Heart right ventricle (tissue), 16 donors: Measurements from ENCODE around the gene TMEM184A. TPM values are rescaled to one million over a fixed set of nuclear protein-coding genes. Genes with fewer than 3 reads are reported as not detected.

Experiments
- ATAC-seq, 8 donors: fragments of 200-7000 bp; cut with Tn5 transposase; one replicate each; pipeline ENCODE4 v1.9.1; 2020; ENCODE audit warnings: mild to moderate bottlenecking in 8 of 8, moderate library complexity in 8 of 8, moderate number of reproducible peaks in 1 of 8
- DNase-seq, 2 donors: peaks; one replicate each; pipeline ENCODE4 v3.0.0-alpha.2; 2020
- H3K27ac ChIP-seq, 10 donors: fragments of 200-600 bp; sonication (generic) in 2 of 10; one replicate each; pipeline versions ENCODE4 v1.5.0 to v1.8.0; 2020 to 2022; ENCODE audit warnings: mild to moderate bottlenecking in 3 of 10
- H3K27me3 ChIP-seq, 7 donors: fragments of 200-600 bp; one replicate each; pipeline ENCODE4 v1.8.0; 2021 to 2022; ENCODE audit warnings: mild to moderate bottlenecking in 2 of 7
- H3K36me3 ChIP-seq, 9 donors: fragments of 200-600 bp; sonication (generic) in 1 of 9; one replicate each; pipeline versions ENCODE4 v1.5.0 to v1.8.0; 2020 to 2022; ENCODE audit warnings: mild to moderate bottlenecking in 2 of 9
- H3K4me1 ChIP-seq, 9 donors: fragments of 200-600 bp; sonication (generic) in 1 of 9; one replicate each; pipeline versions ENCODE4 v1.5.0 to v1.8.0; 2020 to 2022; ENCODE audit warnings: mild to moderate bottlenecking in 4 of 9
- H3K4me3 ChIP-seq, 10 donors: fragments of 200-600 bp; sonication (generic) in 2 of 10; one replicate each; pipeline versions ENCODE4 v1.5.0 to v1.8.0; 2020 to 2022; ENCODE audit warnings: mild to moderate bottlenecking in 7 of 10, moderate library complexity in 2 of 10
- H3K9me3 ChIP-seq, 11 donors: fragments of 200-600 bp in 10 of 11; sonication (generic) in 2 of 11; one replicate each; pipeline versions ENCODE4 v1.5.0 to v1.8.0; 2013 to 2022; ENCODE audit warnings: mild to moderate bottlenecking in 2 of 11, control low read depth in 1 of 11, moderate library complexity in 1 of 11
- WGBS, 2 donors: extraction: QIAGEN DNeasy Blood & Tissue Kit; methylation state at CpG; one replicate each; pipeline ENCODE4 v1.1.7; 2013; ENCODE audit warnings: inconsistent platforms in 1 of 2; 5-methylcytosine and 5-hydroxymethylcytosine counted together
- intact Hi-C, 10 donors: fragments of 100-400 bp; cut with DNase I; formaldehyde crosslinking; loops; one replicate each; pipeline versions ENCODE4 v1.11.1 to v1.14.2; 2022
- polyA plus RNA-seq, 2 donors: library from polyadenylated mRNA; stranded (reverse); fragments of 200-250 nt; gene quantifications; one replicate each; pipeline ENCODE4 v1.2.3, GENCODE V29; 2013
- total RNA-seq, 10 donors: library from RNA; stranded (reverse); fragmentation: NEBNext Ultra II Directional in 3 of 10; extraction: Animal tissue kit (Norgen Biotek cat#: 25700) in 3 of 10; gene quantifications; one replicate each; pipeline versions ENCODE4 v1.2.1 to v1.2.4, GENCODE V29; 2021 to 2023
- TF ChIP-seq, protein P1 (sequence below), 9 donors: fragments of 200-600 bp; sonication (generic) in 2 of 9; IDR thresholded peaks; one replicate each; pipeline versions ENCODE4 v1.5.0 to v1.8.0; 2021 to 2022; ENCODE audit warnings: antibody characterized with exemption in 9 of 9, mild to moderate bottlenecking in 5 of 9, moderate library complexity in 1 of 9
- donor health status: Arrhythmogenic right ventricular cardiomyopathy.
- donor health status: ischemic (EF 13 %, LVEDD 7.1; RV severe dilation, severe dysfunction).
- donor health status: healthy with polysubstance abuse.
- donor health status: DM: no; HTN: yes; CAD: no.
- donor health status: DM: no; HTN: no; CAD: no.
- donor health status: ischemic (EF 25% LVEDD 6.9; RV normal size, moderate dysfunction).
- donor health status: ischemic (EF 25% LVEDD 5.7; RV mildly dilated, moderate dysfunction).
- donor health status: healthy.
- donor health status: DM: yes; HTN: yes; CAD: no.
- donor health status: Ischemic cardiomyopathy.
- donor health status: ischemic (EF 35%, LVEDD 5.7; RV mildly dilated, moderate dysfunction).
- donor health status: nonischemic (EF 11% LVEDD 7.7; RV severe dilation, severe dysfunction).
- donor health status: DM: yes; HTN: yes; CAD: no.
- donor health status: PGD.
- donor health status: ischemic (EF 29% LVEDD 5.4; RV normal size, mild dysfunction).
- donor health status: nonischemic (EF 23%, LVEDD 6.1; RV moderate dilation, normal function).

The TMEM184A gene
- total and polyA plus RNA-seq, 12 donors: 0.09 to 1.2 (median 0.51) TPM

DNA sequence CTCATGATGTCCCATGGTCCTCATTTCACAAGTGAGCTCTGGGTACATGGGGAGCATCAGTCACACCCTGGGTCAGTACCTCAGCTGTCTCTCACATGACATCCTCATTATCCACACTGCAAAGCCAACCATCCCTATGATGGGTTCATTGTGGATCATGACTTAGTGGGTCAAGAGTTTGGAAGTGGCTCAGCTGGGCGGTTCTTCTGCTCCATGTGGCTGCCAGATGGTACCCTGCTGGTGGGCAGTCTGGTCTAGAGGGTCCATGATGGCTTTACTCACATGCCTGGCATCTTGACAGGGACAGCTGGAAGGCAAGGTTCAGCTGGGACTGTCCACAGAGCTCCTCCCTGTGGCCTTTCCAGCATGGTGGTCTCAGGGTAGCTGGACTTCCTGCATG, 33.0 kb upstream of the TMEM184A start:
- H3K36me3 ChIP-seq: no peaks in the 10 kb centered on the region
- intact Hi-C loops: loop anchor here in 5 of 10 donors (10.0 kb wide), 6 partner anchors 56 to 886 kb away; partner anchors contain the start of gene GRIFIN (in 1 of the 5)
- ATAC-seq: no peak
- peaks cover 0 to 73% (median 42%) of the 10 kb centered on the region in 7 donors for H3K27me3 ChIP-seq
- peaks cover 0 to 10% (median 0%) of the 10 kb centered on the region in 9 donors for H3K4me1 ChIP-seq
- no peak overlapping the region for H3K4me3 ChIP-seq
- DNase-seq: no peak
- 93 to 100% methylated on average over 1 of the region's 1 CpG for WGBS, 2 donors
- H3K9me3 ChIP-seq: peaks cover 0 to 13% (median 6%) of the 10 kb centered on the region in 11 donors
- TF ChIP-seq, protein P1, sequence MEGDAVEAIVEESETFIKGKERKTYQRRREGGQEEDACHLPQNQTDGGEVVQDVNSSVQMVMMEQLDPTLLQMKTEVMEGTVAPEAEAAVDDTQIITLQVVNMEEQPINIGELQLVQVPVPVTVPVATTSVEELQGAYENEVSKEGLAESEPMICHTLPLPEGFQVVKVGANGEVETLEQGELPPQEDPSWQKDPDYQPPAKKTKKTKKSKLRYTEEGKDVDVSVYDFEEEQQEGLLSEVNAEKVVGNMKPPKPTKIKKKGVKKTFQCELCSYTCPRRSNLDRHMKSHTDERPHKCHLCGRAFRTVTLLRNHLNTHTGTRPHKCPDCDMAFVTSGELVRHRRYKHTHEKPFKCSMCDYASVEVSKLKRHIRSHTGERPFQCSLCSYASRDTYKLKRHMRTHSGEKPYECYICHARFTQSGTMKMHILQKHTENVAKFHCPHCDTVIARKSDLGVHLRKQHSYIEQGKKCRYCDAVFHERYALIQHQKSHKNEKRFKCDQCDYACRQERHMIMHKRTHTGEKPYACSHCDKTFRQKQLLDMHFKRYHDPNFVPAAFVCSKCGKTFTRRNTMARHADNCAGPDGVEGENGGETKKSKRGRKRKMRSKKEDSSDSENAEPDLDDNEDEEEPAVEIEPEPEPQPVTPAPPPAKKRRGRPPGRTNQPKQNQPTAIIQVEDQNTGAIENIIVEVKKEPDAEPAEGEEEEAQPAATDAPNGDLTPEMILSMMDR (IDR thresholded peaks at IDR 0.05): no peak
- no peak overlapping the region for H3K27ac ChIP-seq

DNA sequence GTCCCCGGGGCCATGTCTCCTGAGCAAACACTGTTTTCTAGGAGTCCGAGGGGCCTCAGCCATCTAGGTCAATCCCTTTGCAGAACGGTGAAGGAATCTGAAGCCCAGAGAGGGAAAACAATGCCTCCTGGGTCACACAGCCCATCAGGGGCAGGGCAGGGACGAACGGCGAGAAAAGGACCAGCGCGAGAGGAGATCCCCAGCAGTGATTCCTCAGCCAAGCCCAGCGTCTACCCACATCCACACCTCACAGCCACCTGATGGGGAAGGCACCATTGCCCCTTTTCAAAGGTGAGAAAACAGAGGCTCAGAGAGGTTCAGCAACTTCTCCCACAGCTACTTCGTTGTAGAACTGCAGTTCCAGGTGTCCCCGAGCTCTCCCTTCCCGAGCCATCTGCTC, 31.7 kb upstream of the TMEM184A start:
- WGBS, 2 donors: 88 to 90% methylated on average over 12 of the region's 12 CpGs
- Histone ChIP-seq H3K27ac (no peak overlapping the region), H3K9me3 (peaks cover 0 to 13% (median 6%) of the 10 kb centered on the region in 11 donors), H3K36me3 (no peaks in the 10 kb centered on the region), H3K27me3 (peaks cover 0 to 62% (median 32%) of the 10 kb centered on the region in 7 donors), H3K4me3 (no peak overlapping the region), H3K4me1 (peaks cover 0 to 10% (median 0%) of the 10 kb centered on the region in 9 donors)
- intact Hi-C loops: loop anchor here in 5 of 10 donors (10.0 kb wide), 6 partner anchors 57 to 887 kb away; partner anchors contain the start of gene GRIFIN (in 1 of the 5)
- TF ChIP-seq, protein P1 (IDR thresholded peaks at IDR 0.05): no peak
- no peak for ATAC-seq
- no peak for DNase-seq

DNA sequence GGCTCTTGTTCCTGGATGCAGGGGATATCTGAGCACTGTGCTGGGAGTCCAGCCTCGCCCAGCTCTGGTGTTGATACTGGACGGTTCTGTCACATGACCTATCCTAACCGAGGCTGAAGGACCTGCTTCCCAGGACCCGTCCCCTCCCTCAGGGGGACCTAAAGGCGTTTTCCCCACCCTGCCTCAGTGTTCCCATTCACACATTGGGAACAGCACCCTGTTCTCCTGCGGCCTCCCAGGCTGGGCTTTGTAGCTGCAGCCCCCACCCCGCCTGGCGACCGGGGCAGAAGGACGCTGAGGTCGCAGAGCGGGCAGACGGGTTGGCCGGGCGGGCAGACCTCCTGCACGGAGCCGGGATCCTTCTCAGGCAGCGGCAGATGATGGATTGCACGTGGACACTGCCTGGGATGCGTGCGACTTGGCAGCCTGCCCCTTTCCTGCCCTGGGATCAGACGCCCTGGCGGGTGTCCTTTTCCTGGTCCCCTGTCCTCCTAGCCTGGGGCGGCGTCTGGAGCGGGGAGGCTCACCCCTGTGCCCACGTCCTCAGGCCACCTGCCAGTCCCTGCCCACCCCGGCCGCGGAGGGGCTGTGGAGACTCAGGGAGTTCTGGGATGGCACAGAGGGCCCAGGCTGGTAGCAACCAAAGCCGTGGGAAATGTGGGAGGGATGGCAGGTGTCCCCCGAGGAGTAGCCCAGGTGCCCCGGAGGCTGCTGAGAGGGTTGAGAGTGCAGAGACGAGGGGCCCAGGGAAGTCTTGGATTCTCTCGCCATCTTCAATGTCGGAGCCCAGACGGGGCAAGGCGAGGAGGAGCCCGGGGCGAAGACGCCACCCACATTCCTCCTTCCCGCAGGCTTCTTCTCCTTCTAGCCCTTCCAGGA, 31.1 kb upstream of the TMEM184A start:
- ATAC-seq: peak in 1 of 8 donors; percentile 36
- WGBS, 2 donors: 64 to 69% methylated on average over 42 of the region's 42 CpGs
- intact Hi-C loops: loop anchor here in 5 of 10 donors (10.0 kb wide), 6 partner anchors 58 to 888 kb away; partner anchors contain the start of gene GRIFIN (in 1 of the 5)

More for the DNA sequence above, 31.1 kb upstream of the TMEM184A start:
- Histone ChIP-seq H3K4me1 (peaks cover 0 to 5% (median 0%) of the 10 kb centered on the region in 9 donors), H3K4me3 (no peak overlapping the region), H3K27me3 (peaks cover 0 to 55% (median 25%) of the 10 kb centered on the region in 7 donors), H3K9me3 (peaks cover 0 to 13% (median 6%) of the 10 kb centered on the region in 11 donors), H3K27ac (no peak overlapping the region), H3K36me3 (no peaks in the 10 kb centered on the region)
- TF ChIP-seq, protein P1 (IDR thresholded peaks at IDR 0.05): no peak
- DNase-seq: no peak
